Prostate gland (tissue), 2 donors: ENCODE results near the gene RTEL1.

Experiments
- POLR2A ChIP-seq: fragments of 450-650 bp; IDR thresholded peaks from one replicate; pipeline ENCODE4 v1.6.1; 2016; ENCODE audit warnings: antibody characterized with exemption, mild to moderate bottlenecking
- TF ChIP-seq, protein P1 (sequence below), 4 experiments: fragments of 200-600 bp in 2 of 4; fragments of 450-650 bp in 2 of 4; sonication (generic) in 2 of 4; IDR thresholded peaks; 1 replicate in 3 of 4; 2 replicates in 1 of 4; pipeline ENCODE4 v1.5.1; 2016 to 2019; ENCODE audit warnings: antibody characterized with exemption in 4 of 4, mild to moderate bottlenecking in 2 of 4, moderate library complexity in 2 of 4

DNA sequence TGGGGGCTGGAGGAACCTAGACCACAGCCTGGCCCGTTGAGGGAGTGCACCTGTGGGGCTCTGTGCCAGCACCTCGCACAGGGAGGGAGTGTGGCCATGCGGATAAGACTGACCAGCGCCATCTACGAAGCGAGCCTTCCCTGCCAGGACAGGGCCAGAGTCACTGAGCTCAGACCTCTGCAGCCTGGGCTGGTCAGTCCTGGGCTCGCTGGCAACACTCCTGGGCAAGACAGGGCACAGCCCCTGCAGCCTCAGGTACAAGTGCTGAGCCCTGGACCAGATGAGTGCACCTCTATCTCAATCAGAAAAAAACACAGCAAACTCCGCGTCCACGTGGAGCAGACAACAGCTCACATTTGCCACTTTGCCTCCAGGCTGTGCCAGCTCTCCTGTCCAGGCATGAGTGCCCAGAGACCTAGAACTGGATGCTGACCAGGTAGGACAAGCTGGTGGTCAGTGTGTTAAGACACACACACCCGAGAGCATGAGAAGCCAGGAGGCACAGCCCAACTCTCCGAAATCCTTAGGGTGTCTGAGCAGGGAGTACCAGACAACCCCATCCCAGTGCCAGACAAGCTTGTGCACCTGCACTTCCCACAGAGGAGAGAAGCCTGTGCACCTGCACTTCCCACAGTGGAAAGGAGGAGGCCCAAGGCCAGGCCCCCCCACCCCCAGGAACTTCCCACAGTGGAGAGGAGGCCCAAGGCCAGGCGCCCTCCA lies 44.8 kb downstream of the RTEL1 start:
- TF ChIP-seq POLR2A = no peak
- TF ChIP-seq, protein P1, sequence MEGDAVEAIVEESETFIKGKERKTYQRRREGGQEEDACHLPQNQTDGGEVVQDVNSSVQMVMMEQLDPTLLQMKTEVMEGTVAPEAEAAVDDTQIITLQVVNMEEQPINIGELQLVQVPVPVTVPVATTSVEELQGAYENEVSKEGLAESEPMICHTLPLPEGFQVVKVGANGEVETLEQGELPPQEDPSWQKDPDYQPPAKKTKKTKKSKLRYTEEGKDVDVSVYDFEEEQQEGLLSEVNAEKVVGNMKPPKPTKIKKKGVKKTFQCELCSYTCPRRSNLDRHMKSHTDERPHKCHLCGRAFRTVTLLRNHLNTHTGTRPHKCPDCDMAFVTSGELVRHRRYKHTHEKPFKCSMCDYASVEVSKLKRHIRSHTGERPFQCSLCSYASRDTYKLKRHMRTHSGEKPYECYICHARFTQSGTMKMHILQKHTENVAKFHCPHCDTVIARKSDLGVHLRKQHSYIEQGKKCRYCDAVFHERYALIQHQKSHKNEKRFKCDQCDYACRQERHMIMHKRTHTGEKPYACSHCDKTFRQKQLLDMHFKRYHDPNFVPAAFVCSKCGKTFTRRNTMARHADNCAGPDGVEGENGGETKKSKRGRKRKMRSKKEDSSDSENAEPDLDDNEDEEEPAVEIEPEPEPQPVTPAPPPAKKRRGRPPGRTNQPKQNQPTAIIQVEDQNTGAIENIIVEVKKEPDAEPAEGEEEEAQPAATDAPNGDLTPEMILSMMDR (IDR thresholded peaks at IDR 0.05) = no peak
